Small intestine (tissue), 7 donors: Measurements from ENCODE around the gene RGS3. TPM values are rescaled to one million over a fixed set of nuclear protein-coding genes. Genes with fewer than 3 reads are reported as not detected.

Experiments used
- DNase-seq, 2 donors: peaks; one replicate each; pipeline versions ENCODE4 v3.0.0 to v3.0.0-alpha.2; 2013
- FAIRE-seq: peaks from 2 replicates; lab custom pipeline; 2012; peaks lifted over from hg19 to GRCh38; lab: Jason Lieb, UNC
- H3K27ac ChIP-seq, 3 donors: one replicate each; pipeline ENCODE4 v1.5.1; 2013; ENCODE audit warnings: low read length in 2 of 3, mild to moderate bottlenecking in 2 of 3, control low read depth in 1 of 3, inconsistent platforms in 1 of 3, low read depth in 1 of 3, moderate library complexity in 1 of 3
- H3K27me3 ChIP-seq, 3 donors: one replicate each; pipeline ENCODE4 v1.6.1; 2013; ENCODE audit warnings: low read length in 3 of 3, inconsistent platforms in 1 of 3; ENCODE audit not compliant: control insufficient read depth in 3 of 3, insufficient read depth in 3 of 3
- H3K36me3 ChIP-seq, 3 donors: one replicate each; pipeline ENCODE4 v1.6.1; 2013; ENCODE audit warnings: low read length in 3 of 3, inconsistent platforms in 1 of 3, low read depth in 1 of 3, mild to moderate bottlenecking in 1 of 3, moderate library complexity in 1 of 3; ENCODE audit not compliant: control insufficient read depth in 3 of 3, insufficient read depth in 2 of 3
- H3K4me1 ChIP-seq, 3 donors: one replicate each; pipeline ENCODE4 v1.6.1; 2013; ENCODE audit warnings: low read length in 2 of 3, inconsistent platforms in 1 of 3, low read depth in 1 of 3, mild to moderate bottlenecking in 1 of 3, moderate library complexity in 1 of 3; ENCODE audit not compliant: control insufficient read depth in 3 of 3, insufficient read depth in 2 of 3
- H3K4me3 ChIP-seq, 3 donors: one replicate each; pipeline ENCODE4 v1.5.1; 2013; ENCODE audit warnings: low read length in 3 of 3, control low read depth in 1 of 3, inconsistent platforms in 1 of 3, low read depth in 1 of 3, mild to moderate bottlenecking in 1 of 3, moderate library complexity in 1 of 3
- H3K9me3 ChIP-seq, 2 donors: one replicate each; pipeline ENCODE4 v1.6.1; 2013; ENCODE audit warnings: low read depth in 1 of 2, low read length in 1 of 2; ENCODE audit not compliant: control insufficient read depth in 2 of 2, insufficient read depth in 1 of 2
- WGBS, 3 donors: extraction: QIAGEN DNeasy Blood & Tissue Kit; methylation state at CpG; one replicate each; pipeline ENCODE4 v1.1.7; 2013; 5-methylcytosine and 5-hydroxymethylcytosine counted together
- polyA plus RNA-seq, 4 donors: library from polyadenylated mRNA; stranded (reverse) in 3 of 4; unstranded in 1 of 4; fragments of 200-250 nt in 3 of 4; fragments of 120-200 nt in 1 of 4; gene quantifications; one replicate each; pipeline versions ENCODE4 v1.2.1 to v1.2.3, GENCODE V29; 2013
- donor health status: healthy with polysubstance abuse.
- donor health status: control.
- donor health status: control.
- donor health status: Bipolar disorder and iron deficiency.
- donor health status: healthy.

RGS3 gene
- polyA plus RNA-seq, 4 donors: 23.0 to 37.0 (median 26.4) TPM

- Histone ChIP-seq H3K4me3 (no peak overlapping the region), H3K4me1 (peaks cover 4 to 12% (median 9%) of the 10 kb centered on the region in 3 donors), H3K9me3 (no peaks in the 10 kb centered on the region), H3K27me3 (no peaks in the 10 kb centered on the region), H3K27ac (no peak overlapping the region), H3K36me3 (peaks cover 0 to 17% (median 0%) of the 10 kb centered on the region in 3 donors)
- 68 to 73% (median 72%) methylated on average over 2 of the region's 2 CpGs for WGBS, 3 donors
- DNase-seq (no peak), FAIRE-seq (no peak)
Measured at GRCh38 chr9:113573959-113574352, 110.4 kb downstream of the RGS3 start.

DNA sequence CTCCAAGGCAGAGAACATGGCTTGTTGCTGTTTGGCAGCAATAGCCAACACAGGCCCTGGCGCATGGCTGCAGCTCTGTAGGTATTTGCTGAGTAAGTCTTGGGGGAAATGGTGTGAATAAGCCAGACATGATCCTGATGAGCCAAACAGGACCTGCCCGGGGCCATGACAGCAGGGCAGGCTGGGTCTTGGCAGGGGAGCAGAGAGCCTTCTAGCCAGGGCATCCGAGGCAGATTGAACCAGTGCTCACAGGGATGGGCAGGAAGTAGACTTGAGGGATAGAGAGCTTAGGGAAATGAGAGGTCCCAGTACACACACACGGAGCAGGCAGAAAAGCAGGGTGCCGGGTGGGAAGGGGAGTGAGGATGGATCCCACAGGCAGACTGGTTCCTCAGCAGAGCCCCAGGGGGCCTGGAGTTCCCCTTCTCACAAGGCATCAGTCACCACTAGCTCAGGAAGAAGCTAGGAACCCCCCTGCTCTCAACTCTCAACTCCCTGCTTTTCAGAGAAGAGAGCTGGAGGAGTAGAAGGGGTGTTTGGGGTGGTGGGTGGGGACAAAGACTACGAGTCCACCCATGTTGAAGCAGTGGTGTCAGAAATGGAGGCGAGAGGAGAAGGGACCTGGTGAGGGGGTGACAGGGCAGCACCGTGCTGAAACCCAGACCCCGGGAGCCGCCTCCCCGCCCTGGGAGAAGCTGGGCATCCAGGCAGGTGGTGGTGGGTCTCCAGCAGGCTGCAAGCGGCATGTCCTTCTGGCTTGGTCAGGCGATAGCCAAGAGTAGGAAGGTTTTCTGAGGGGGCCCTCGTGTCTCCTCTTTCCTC lies 111.1 kb downstream of the RGS3 start:
- DNase-seq: no peak
- Histone ChIP-seq H3K9me3 (no peaks in the 10 kb centered on the region), H3K27me3 (no peaks in the 10 kb centered on the region), H3K36me3 (peaks cover 0 to 14% (median 0%) of the 10 kb centered on the region in 3 donors), H3K27ac (peak overlapping the region in 1 of 3 donors; percentile 2), H3K4me1 (peaks cover 4 to 15% (median 11%) of the 10 kb centered on the region in 3 donors), H3K4me3 (no peak overlapping the region)
- 82 to 88% (median 87%) methylated on average over 13 to 14 of the region's 14 CpGs for WGBS, 3 donors
- FAIRE-seq: no peak

- DNase-seq (no peak), FAIRE-seq (no peak)
- Histone ChIP-seq H3K4me1 (peaks cover 11 to 38% (median 28%) of the 10 kb centered on the region in 3 donors), H3K27ac (peak overlapping the region in 2 of 3 donors; percentile 45 to 75), H3K4me3 (no peak overlapping the region), H3K36me3 (peaks cover 0 to 28% (median 0%) of the 10 kb centered on the region in 3 donors), H3K9me3 (no peaks in the 10 kb centered on the region), H3K27me3 (no peaks in the 10 kb centered on the region)
- 67 to 78% (median 75%) methylated on average over 11 of the region's 11 CpGs for WGBS, 3 donors
Measured at GRCh38 chr9:113577525-113578261, 114.2 kb downstream of the RGS3 start.

GRCh38 chr9:113578279-113578865 lies 114.8 kb downstream of the RGS3 start:
- H3K4me3 ChIP-seq: no peak overlapping the region
- DNase-seq (no peak), FAIRE-seq (no peak)
- peaks cover 0 to 33% (median under 1%) of the 10 kb centered on the region in 3 donors for H3K36me3 ChIP-seq
- H3K4me1 ChIP-seq: peaks cover 11 to 38% (median 28%) of the 10 kb centered on the region in 3 donors
- WGBS, 3 donors: 87 to 91% (median 87%) methylated on average over 3 of the region's 3 CpGs
- peak overlapping the region in 2 of 3 donors; percentile 45 to 75 for H3K27ac ChIP-seq
- H3K27me3 ChIP-seq: no peaks in the 10 kb centered on the region
- H3K9me3 ChIP-seq: no peaks in the 10 kb centered on the region

DNA sequence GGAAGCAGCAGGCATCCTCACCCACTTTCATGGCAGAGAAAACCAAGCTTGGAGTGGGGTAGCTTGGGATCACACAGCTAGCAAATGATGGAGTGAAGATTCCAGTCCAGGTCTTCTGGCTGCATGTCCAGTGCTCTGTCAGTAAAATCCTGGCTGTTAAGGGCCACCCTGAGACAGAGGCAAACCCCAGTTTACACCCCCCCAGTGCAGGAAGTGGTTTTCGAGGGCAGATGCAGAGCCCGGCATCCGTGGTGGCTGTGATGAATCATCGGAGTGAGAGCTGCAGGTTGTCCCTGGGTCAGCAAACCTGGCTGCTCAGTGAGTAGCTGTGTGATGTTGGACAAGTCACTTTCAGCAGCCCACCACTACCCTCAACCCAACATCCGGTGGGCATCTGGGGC lies 115.4 kb downstream of the RGS3 start:
- DNase-seq: peak in 1 of 2 donors; percentile 74
- peak overlapping the region in 2 of 3 donors; percentile 45 to 75 for H3K27ac ChIP-seq
- no peaks in the 10 kb centered on the region for H3K27me3 ChIP-seq
- no peaks in the 10 kb centered on the region for H3K9me3 ChIP-seq
- FAIRE-seq: no peak
- H3K4me1 ChIP-seq: peaks cover 11 to 38% (median 28%) of the 10 kb centered on the region in 3 donors
- WGBS, 3 donors: 23 to 36% (median 27%) methylated on average over 5 of the region's 5 CpGs
- peaks cover 4 to 39% (median 6%) of the 10 kb centered on the region in 3 donors for H3K36me3 ChIP-seq
- no peak overlapping the region for H3K4me3 ChIP-seq

- Histone ChIP-seq H3K27me3 (no peaks in the 10 kb centered on the region), H3K9me3 (no peaks in the 10 kb centered on the region), H3K4me1 (peaks cover 11 to 38% (median 28%) of the 10 kb centered on the region in 3 donors), H3K4me3 (no peak overlapping the region), H3K36me3 (peaks cover 5 to 40% (median 12%) of the 10 kb centered on the region in 3 donors), H3K27ac (peak overlapping the region in 2 of 3 donors; percentile 45 to 75)
- 47 to 64% (median 58%) methylated on average over 5 of the region's 5 CpGs for WGBS, 3 donors
- DNase-seq (no peak), FAIRE-seq (no peak)
Measured at GRCh38 chr9:113579283-113580040, 115.9 kb downstream of the RGS3 start.

- Histone ChIP-seq H3K9me3 (no peaks in the 10 kb centered on the region), H3K4me1 (peaks cover 11 to 35% (median 28%) of the 10 kb centered on the region in 3 donors), H3K27me3 (no peaks in the 10 kb centered on the region), H3K36me3 (peaks cover 5 to 41% (median 13%) of the 10 kb centered on the region in 3 donors), H3K4me3 (no peak overlapping the region), H3K27ac (peak overlapping the region in 2 of 3 donors; percentile 45 to 75)
- DNase-seq: peak in 1 of 2 donors; percentile 39
- WGBS, 3 donors: 30 to 42% (median 41%) methylated on average over 12 of the region's 12 CpGs
- FAIRE-seq: no peak
Measured at GRCh38 chr9:113580041-113580953, 116.8 kb downstream of the RGS3 start.
